GM19035 (cell line): ENCODE results near the gene PTPMT1.

Source experiments
- ATAC-seq: cut with Tn5 transposase; IDR thresholded peaks from one replicate; pipeline ENCODE4 v1.9.1; 2021; ENCODE audit not compliant: unreplicated experiment

PTPMT1 gene

DNA sequence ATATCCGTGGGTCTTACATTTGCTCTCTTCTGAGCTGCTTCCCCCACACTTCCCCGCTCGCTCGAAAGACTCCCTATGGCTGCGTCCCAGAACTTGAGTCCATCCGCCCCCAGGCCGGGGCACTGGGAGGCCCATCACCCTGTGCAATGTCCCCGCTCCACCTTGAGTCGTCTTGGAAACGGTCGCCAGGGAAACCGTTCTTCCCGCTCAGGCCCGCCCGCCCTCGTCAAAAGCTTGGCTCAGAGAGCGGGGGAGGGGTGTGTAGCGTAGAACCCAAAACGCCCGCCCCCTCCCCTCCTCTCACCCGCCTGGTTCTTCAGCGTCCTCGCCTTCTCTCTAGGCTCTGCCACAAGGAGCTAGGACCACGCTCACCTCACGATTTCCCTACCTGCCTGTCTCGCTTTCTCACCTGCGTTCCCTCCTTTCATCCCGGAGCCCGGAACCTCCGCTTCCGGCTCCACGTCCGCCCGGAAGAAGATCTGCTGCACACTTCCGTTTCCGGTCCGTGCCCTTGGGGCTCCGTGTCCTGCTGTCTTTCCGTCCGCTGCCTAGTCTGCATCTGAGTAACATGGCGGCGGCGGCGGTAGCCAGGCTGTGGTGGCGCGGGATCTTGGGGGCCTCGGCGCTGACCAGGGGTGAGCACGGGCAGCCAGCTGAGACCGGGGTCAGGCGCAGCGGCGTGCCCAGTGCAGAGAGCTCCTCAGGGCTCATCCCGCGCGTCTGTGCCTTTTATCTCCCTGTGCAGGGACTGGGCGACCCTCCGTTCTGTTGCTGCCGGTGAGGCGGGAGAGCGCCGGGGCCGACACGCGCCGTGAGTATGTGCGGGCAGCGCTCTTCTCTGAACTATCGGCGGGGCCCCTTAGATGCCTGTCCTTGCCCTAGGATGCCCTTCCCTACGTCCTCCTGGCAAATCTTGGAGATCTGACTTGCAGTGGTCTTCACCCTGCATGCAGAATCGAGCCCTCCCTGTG lies 13.4 kb downstream of the PTPMT1 start, which contains the start of the genes KBTBD4 and NDUFS3:
KBTBD4 (minus strand) TSS at position 447 of the 971 bp plus-strand sequence; CDS start at position 428, 19 bp downstream.
NDUFS3 (plus strand) TSS at position 551 of the 971 bp plus-strand sequence; CDS start at position 569, 18 bp downstream.
- peak; percentile 95 for ATAC-seq

DNA sequence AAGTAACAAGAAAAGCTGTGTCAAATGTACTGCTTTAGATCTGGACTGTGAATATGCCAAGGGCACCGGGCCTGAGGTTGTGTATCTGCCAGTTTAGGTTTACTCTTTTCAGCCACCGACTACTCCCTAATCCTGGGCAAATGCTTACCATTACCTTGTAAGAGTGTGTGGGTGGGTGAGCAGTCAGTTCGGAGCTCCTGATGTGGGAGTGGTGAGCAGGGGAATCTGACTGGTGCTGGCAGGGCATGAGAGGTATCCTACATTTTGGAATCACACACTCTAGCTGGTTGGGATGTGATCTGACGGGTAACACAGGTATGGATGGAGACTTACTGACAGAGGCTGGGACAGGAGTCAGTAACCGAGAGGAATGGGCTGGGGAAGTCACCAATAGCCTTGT lies 18.4 kb downstream of the PTPMT1 start:
- no peak for ATAC-seq

- ATAC-seq: no peak
These were observed 20.9 kb downstream of the PTPMT1 start, which contains the start of gene FAM180B for GRCh38 chr11:47586098-47586855. TSS of gene FAM180B (plus strand) at chr11:47586678. CDS start at chr11:47586769, 91 bp downstream.

DNA sequence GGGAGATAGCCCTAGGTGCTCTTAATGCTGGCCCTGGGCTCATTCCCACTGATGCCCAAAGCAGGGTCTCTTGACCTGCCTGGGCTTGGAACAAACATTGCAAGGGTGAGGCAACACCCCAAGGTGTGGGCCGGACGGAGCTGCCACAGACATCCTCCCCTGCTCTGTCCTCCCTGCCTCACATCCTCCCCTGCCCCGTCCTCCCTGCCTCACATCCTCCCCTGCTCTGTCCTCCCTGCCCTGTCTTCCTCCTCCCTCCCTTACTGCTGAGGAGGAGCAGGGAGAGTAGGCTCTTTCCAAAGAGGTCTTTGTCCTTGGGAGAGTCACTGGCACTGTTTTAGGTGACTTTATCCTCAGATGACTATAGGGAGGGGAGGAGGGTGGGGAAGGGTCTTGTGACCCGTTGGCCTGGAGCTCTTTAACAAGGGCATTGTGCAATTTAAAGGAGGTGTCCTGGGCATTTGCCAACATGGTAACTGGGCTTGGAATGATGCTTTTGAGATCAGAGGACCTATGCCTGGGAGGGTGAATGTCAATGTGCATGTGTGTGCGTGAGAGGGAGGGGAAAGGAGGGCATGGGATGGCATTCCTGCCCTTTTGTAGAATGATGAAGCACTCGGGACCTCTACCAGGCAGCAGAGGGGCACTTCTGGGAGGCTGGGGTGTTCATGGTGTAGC lies 21.8 kb downstream of the PTPMT1 start:
- no peak for ATAC-seq

GRCh38 chr11:47587723-47588326 lies 22.4 kb downstream of the PTPMT1 start:
- no peak for ATAC-seq

GRCh38 chr11:47589118-47589517 lies 23.7 kb downstream of the PTPMT1 start:
- ATAC-seq: no peak

- ATAC-seq: no peak
These were observed 24.2 kb downstream of the PTPMT1 start for GRCh38 chr11:47589584-47589976.

DNA sequence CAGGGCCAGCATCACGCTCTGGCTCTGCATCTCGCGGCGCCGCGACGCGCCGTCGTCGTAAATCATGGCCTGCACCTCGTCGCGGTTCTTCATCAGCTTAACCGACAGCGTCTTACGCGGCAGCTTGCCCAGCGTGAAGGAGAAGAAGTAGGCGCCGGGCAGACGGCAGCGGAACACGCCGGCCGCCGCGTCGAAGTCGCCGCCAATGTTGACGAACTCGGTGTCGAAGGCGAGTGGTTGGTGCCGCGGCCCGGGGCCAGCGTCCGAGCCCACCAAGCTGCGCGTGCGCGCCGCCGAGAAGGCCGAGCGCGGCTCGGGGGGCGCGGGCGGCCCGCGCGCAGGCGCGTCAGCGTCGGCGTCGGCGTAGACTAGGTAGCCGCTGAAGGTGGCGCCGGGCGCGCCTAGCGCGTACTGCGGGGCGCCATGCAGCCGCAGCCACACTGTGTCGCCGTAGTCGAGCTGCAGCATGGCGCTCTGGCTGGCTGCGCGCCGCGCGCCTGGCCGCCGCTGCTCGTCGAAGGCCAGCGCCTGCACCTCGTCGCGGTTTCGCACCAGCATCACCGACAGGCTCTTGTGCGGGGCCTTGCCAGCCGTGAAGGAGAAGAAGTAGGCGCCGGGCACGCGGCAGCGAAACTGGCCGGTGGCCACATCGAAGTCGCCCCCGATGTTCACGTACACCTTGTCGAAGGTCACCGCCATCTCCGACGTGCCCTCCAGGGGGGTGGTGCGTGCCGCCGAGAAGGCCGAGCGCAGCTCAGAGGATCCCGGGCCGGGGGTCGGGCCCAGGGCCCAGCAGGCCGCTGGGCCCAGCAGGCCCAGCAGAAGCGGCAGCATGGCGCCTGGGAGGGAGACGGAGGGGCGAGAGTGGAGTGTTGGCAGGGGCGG lies 24.8 kb downstream of the PTPMT1 start:
- no peak for ATAC-seq

DNA sequence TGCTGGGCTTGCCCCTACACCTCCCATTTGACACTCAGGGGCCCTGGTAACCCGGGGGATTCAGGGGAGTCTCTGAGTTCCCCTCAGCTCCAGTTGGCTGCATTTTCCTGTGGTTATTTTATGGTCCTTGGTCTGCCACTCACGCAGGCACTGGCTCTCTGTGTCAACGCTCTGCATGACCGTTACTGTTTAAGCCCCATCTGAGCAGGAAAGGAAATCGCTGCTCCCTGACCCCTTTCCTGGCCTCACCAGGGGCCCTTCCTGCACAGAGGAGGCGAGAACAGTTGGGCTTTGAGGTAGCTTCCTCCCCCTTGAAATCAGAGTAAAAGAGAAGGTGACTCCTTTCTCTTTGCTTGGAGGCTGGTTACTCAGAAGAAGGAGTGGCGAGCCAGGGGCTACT lies 26.4 kb downstream of the PTPMT1 start:
- ATAC-seq: no peak

DNA sequence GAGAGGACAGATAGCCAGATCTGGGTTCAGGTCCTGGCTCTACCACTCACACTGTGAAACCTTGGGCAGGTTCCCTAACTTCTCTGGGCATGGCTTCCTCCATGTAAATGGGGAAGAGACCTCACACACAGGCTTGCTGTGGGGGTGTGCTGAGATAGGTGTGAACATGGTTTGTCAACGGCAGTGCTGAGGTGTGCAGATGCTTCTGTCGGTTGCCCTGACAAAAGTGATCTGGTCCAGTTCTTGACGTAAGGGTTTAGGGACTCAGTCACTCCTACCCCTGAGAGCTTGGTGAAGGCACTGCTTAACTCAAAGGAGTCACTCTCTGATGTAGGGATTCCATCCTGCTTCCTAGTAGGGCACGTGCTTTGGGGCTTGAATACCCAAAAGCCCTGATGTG lies 26.9 kb downstream of the PTPMT1 start:
- no peak for ATAC-seq

DNA sequence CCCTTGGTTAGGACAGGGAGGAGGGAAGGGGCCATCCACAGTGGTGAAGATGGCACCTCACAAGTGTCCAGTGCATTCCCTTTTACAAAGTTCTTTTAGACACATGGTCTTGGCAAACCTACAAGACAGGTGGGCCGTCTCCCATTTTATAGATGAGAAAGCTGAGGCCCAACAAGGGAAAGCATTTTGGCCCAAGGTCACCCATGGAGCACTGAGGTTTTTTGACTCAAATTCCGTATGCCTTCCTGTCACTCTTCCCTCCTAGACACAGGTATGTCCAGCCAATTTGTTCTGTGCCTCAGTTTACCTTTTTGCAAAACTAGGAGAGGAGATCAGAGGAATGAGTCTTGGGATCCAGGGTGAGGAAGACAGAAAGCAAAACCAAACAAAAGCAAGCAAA lies 27.6 kb downstream of the PTPMT1 start:
- no peak for ATAC-seq

GRCh38 chr11:47593492-47593933 lies 28.1 kb downstream of the PTPMT1 start:
- no peak for ATAC-seq

- ATAC-seq: no peak
These were observed 28.8 kb downstream of the PTPMT1 start, which contains the start of gene C1QTNF4 for GRCh38 chr11:47593934-47594855. TSS of gene C1QTNF4 (minus strand) at chr11:47594411. CDS start at chr11:47590810, 3,601 bp downstream.

DNA sequence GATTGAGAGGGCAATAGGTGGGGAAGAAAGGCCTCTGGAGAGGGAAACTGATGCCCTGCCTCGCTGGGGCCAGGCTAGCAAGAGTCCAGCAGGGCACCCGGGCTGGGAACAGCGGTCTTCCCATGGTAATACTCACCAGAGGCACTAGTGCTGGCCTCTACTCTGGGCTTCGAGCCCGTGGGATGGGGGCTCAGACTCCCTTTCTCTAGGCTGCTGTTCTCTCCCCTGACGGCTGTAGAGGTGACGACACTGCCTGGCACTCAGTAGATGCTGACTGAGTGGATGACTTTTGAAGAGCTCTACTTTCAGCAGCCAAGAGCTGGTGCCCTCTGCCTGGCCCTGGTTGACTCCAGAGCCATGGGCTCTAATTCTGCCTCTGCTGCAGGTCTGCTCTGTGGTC lies 29.6 kb downstream of the PTPMT1 start:
- ATAC-seq: no peak

DNA sequence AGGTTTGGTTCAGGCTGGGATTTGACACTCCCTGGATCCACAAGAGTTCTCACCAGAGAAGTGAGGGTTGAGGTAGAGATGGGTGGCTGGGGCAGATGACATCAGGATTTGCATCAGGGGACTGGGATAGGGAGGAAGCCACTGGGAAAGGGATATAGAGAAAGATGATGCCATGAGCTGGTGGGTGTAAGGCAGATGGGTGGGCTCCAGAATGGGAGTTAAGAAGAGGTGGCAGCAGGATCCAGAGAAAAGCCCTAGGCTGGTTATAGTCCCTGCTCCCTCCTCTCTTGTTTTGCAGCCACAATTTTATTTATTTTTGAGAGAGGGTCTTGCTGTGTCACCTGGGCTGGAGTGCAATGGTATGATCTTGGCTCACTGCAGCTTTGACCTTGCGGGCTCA lies 30.6 kb downstream of the PTPMT1 start:
- ATAC-seq: no peak

GRCh38 chr11:47599902-47600301 lies 34.5 kb downstream of the PTPMT1 start:
- no peak for ATAC-seq

GRCh38 chr11:47603295-47603694 lies 37.9 kb downstream of the PTPMT1 start:
- no peak for ATAC-seq

DNA sequence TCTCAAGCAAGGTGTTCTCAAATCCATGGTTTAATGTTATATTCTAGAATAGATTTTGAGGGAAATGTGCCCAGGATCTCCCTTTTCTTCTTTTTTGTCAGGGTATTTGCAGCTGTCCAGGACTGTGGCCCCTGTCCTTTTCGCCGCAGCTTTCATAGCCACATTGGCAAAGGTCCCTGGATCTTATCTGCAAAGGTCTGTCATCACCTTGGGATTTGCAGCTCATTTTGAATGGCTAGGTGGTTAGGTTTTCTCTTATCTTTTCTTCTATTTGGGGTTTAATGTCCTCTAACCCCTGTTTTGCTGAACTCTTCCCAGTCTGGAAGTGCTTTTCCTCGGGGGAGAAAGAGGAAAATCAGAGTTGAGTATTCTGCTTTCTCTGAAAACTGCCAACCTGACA lies 40.5 kb downstream of the PTPMT1 start:
- no peak for ATAC-seq
